Mucosa of stomach (tissue), 1 donor: ENCODE data around the gene DNAJB13.

Source experiments
- H3K27me3 ChIP-seq: one replicate; pipeline ENCODE4 v1.7.0; 2013; ENCODE audit warnings: mild to moderate bottlenecking, low read length; ENCODE audit not compliant: control insufficient read depth, insufficient read depth
- H3K36me3 ChIP-seq: one replicate; pipeline ENCODE4 v1.7.0; 2013; ENCODE audit warnings: low read length; ENCODE audit not compliant: control insufficient read depth, insufficient read depth
- H3K4me1 ChIP-seq: one replicate; pipeline ENCODE4 v1.7.0; 2013; ENCODE audit warnings: mild to moderate bottlenecking, low read length; ENCODE audit not compliant: control insufficient read depth, insufficient read depth
- H3K4me3 ChIP-seq: one replicate; pipeline ENCODE4 v1.7.0; 2013; ENCODE audit warnings: low read length
- H3K9ac ChIP-seq: one replicate; pipeline ENCODE4 v1.7.0; 2013; ENCODE audit warnings: mild to moderate bottlenecking, low read length, moderate library complexity
- H3K9me3 ChIP-seq: one replicate; pipeline ENCODE4 v1.7.0; 2013; ENCODE audit warnings: mild to moderate bottlenecking, low read length, moderate library complexity; ENCODE audit not compliant: control insufficient read depth
- donor health status: Pancreatic carcinoma.

The DNAJB13 gene

GRCh38 chr11:73972187-73972586 is 21.4 kb downstream of the DNAJB13 start:
- Histone ChIP-seq H3K36me3 (peaks cover 4% of the 10 kb centered on the region), H3K9ac (no peak overlapping the region), H3K4me1 (peaks cover 29% of the 10 kb centered on the region), H3K9me3 (no peaks in the 10 kb centered on the region), H3K27me3 (no peaks in the 10 kb centered on the region), H3K4me3 (no peak overlapping the region)

GRCh38 chr11:73972620-73973449 is 22.0 kb downstream of the DNAJB13 start:
- H3K27me3 ChIP-seq = no peaks in the 10 kb centered on the region
- H3K4me1 ChIP-seq = peaks cover 36% of the 10 kb centered on the region
- no peak overlapping the region for H3K4me3 ChIP-seq
- H3K9ac ChIP-seq = no peak overlapping the region
- H3K9me3 ChIP-seq = no peaks in the 10 kb centered on the region
- peaks cover 4% of the 10 kb centered on the region for H3K36me3 ChIP-seq

- Histone ChIP-seq H3K4me1 (peaks cover 46% of the 10 kb centered on the region), H3K9ac (no peak overlapping the region), H3K9me3 (no peaks in the 10 kb centered on the region), H3K27me3 (no peaks in the 10 kb centered on the region), H3K36me3 (peaks cover 4% of the 10 kb centered on the region), H3K4me3 (no peak overlapping the region)
These were observed 24.0 kb downstream of the DNAJB13 start for GRCh38 chr11:73974604-73975478.

- Histone ChIP-seq H3K9me3 (no peaks in the 10 kb centered on the region), H3K27me3 (no peaks in the 10 kb centered on the region), H3K9ac (no peak overlapping the region), H3K36me3 (peaks cover 4% of the 10 kb centered on the region), H3K4me1 (peaks cover 48% of the 10 kb centered on the region), H3K4me3 (no peak overlapping the region)
These were observed 24.6 kb downstream of the DNAJB13 start for GRCh38 chr11:73975479-73975757.

- no peaks in the 10 kb centered on the region for H3K27me3 ChIP-seq
- H3K4me3 ChIP-seq = no peak overlapping the region
- no peaks in the 10 kb centered on the region for H3K9me3 ChIP-seq
- H3K36me3 ChIP-seq = peaks cover 4% of the 10 kb centered on the region
- H3K9ac ChIP-seq = no peak overlapping the region
- H3K4me1 ChIP-seq = peaks cover 60% of the 10 kb centered on the region
These were observed 25.8 kb downstream of the DNAJB13 start for GRCh38 chr11:73976451-73977151.

- H3K36me3 ChIP-seq = peaks cover 4% of the 10 kb centered on the region
- no peaks in the 10 kb centered on the region for H3K9me3 ChIP-seq
- H3K9ac ChIP-seq = no peak overlapping the region
- H3K4me3 ChIP-seq = no peak overlapping the region
- H3K4me1 ChIP-seq = peaks cover 62% of the 10 kb centered on the region
- H3K27me3 ChIP-seq = no peaks in the 10 kb centered on the region
These were observed 27.2 kb downstream of the DNAJB13 start for GRCh38 chr11:73977856-73978519.

GRCh38 chr11:73978576-73979086 is 27.8 kb downstream of the DNAJB13 start:
- H3K9me3 ChIP-seq = no peaks in the 10 kb centered on the region
- no peak overlapping the region for H3K9ac ChIP-seq
- H3K4me1 ChIP-seq = peaks cover 57% of the 10 kb centered on the region
- H3K36me3 ChIP-seq = peaks cover 4% of the 10 kb centered on the region
- no peaks in the 10 kb centered on the region for H3K27me3 ChIP-seq
- H3K4me3 ChIP-seq = no peak overlapping the region

- Histone ChIP-seq H3K4me1 (peaks cover 50% of the 10 kb centered on the region), H3K27me3 (no peaks in the 10 kb centered on the region), H3K9ac (peak overlapping the region; percentile 83), H3K4me3 (peak overlapping the region; percentile 84), H3K9me3 (no peaks in the 10 kb centered on the region), H3K36me3 (peaks cover 4% of the 10 kb centered on the region)
These were observed 29.5 kb downstream of the DNAJB13 start for GRCh38 chr11:73980001-73980961.

- peaks cover 50% of the 10 kb centered on the region for H3K4me1 ChIP-seq
These were observed 30.4 kb downstream of the DNAJB13 start for GRCh38 chr11:73981051-73981805.

GRCh38 chr11:73982595-73982989 is 31.8 kb downstream of the DNAJB13 start, which contains the start of gene UCP2:
Gene UCP2 (minus strand): TSS chr11:73982843. CDS start chr11:73978378, 4,465 bp downstream.
- no peaks in the 10 kb centered on the region for H3K9me3 ChIP-seq
- H3K4me1 ChIP-seq = peaks cover 45% of the 10 kb centered on the region
- peak within 1 kb of the TSS; percentile 84 for H3K4me3 ChIP-seq
- no peaks in the 10 kb centered on the region for H3K36me3 ChIP-seq
- H3K27me3 ChIP-seq = no peaks in the 10 kb centered on the region
- H3K9ac ChIP-seq = peak within 1 kb of the TSS; percentile 83

More at GRCh38 chr11:73981051-73981805, 30.4 kb downstream of the DNAJB13 start:
- Histone ChIP-seq H3K36me3 (peaks cover 4% of the 10 kb centered on the region), H3K27me3 (no peaks in the 10 kb centered on the region), H3K9ac (peak overlapping the region; percentile 83), H3K4me3 (peak overlapping the region; percentile 84), H3K9me3 (no peaks in the 10 kb centered on the region)
